Astrocyte of the spinal cord (primary cell): Measurements from ENCODE around the gene FGF14.
A peak's percentile ranks its signal among the peaks of the same experiment; 100 is the strongest.

ENCODE experiments used
- DNase-seq: peaks from one replicate; pipeline ENCODE4 v3.0.0; 2011; ENCODE audit warnings: low read depth, low spot score
- H3K4me3 ChIP-seq: 2 replicates; pipeline ENCODE4 v1.5.1; 2011; ENCODE audit warnings: low read depth, mild to moderate bottlenecking, low read length, moderate library complexity
- CTCF ChIP-seq: IDR thresholded peaks from 2 replicates; pipeline ENCODE4 v1.5.1; 2012; ENCODE audit warnings: low read depth, mild to moderate bottlenecking, low read length, inconsistent platforms
- in situ Hi-C: cut with HindIII; loops from 2 replicates; pipeline ENCODE4 v1.10.0; 2017; ENCODE audit warnings: low sequenced_read_pairs

Gene FGF14

GRCh38 chr13:101773062-101773461 is 628.8 kb downstream of the FGF14 start:
- in situ Hi-C loops = no loop called here
- DNase-seq = no peak
- no peak overlapping the region for H3K4me3 ChIP-seq
- TF ChIP-seq CTCF = no peak

GRCh38 chr13:101767131-101767530 is 634.7 kb downstream of the FGF14 start:
- in situ Hi-C loops = no loop called here
- TF ChIP-seq CTCF = no peak
- no peak overlapping the region for H3K4me3 ChIP-seq
- no peak for DNase-seq

- no peak overlapping the region for H3K4me3 ChIP-seq
- TF ChIP-seq CTCF = no peak
- in situ Hi-C loops = no loop called here
- DNase-seq = no peak
Observed at GRCh38 chr13:101763191-101763590, 638.7 kb downstream of the FGF14 start.

- H3K4me3 ChIP-seq = no peak overlapping the region
- TF ChIP-seq CTCF = peak; percentile 54
- in situ Hi-C loops = no loop called here
- DNase-seq = peak; percentile 63
Observed at GRCh38 chr13:101757446-101758039, 644.3 kb downstream of the FGF14 start.

DNA sequence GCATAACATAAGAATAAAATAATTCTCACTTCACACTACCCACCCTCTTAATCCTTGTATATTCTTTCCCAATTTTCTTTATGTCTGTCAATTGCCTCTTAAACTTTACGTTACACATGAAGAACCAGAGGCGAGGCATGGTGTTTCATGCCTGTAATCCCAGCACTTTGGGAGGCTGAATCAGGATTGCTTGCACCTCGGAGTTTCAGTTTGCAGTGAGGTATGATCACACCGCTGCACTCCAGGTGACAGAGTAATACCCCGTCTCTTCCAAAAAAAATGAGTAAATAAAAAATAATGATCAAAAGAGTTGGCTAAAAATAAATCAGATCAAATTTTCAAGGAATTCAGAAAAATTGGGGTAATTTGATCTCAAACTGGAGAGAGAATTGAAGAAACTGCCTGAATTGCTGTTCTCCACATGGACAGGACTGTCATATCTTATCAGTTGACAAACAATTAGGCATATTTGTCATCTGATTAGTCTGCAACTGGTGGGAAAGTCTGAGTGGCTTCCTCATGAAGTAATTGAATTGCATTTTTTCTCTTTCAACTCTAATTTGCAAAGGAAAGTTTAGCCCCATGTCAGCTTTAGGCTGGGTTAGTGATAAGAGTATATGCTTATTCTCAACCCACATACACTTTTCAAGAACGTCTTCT is 646.5 kb downstream of the FGF14 start:
- H3K4me3 ChIP-seq = no peak overlapping the region
- in situ Hi-C loops = no loop called here
- no peak for DNase-seq
- TF ChIP-seq CTCF = no peak

DNA sequence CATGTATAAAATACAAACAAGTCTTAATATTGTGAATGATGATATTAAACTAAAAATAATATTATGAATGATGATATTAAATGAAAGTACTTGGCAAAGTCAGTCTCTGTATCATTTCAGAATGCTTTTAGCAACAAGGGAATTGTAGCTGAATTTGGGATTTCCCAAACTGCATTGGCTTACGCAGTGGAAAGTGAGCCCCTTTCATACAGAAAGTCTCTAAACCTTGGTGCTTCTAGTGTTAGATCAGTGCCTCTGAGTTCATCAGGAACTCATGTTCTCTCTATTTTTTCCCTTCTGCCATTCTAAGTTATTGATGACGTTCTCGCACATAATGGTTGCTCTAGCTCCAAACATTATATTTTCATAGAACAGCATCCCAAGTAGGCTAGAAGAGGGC is 649.4 kb downstream of the FGF14 start:
- TF ChIP-seq CTCF = no peak
- DNase-seq = no peak
- in situ Hi-C loops = no loop called here
- no peak overlapping the region for H3K4me3 ChIP-seq
